ENCODE data around the gene ABCG8. TPM values are rescaled to one million over a fixed set of nuclear protein-coding genes. Genes with fewer than 3 reads are reported as not detected.

ABCG8 gene
- total RNA-seq, 4 donors from 2014 or later = 0.09 TPM; not detected in 3

DNA sequence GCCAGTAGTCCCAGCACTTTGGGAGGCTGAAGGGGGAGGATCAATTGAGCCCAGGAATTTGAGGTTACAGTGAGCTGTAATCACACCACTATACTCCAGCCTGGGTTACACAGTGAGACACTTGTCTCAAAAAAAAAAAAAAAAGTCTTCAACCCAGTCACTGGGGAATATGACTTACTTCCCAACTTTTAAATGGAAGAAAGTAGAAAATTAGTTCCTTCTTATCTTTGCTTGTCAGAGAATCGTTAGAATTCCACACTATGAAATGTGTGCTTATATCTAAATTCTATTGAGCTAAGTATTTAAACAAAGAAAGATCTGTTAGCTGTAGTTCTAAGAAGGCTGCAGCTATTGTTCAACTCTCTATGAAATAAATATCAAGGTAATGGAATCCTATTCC lies 42.6 kb upstream of the ABCG8 start:
- intact Hi-C loops (cut with DNase I; ENCODE audit: low total_unique reads) = no loop called here
- no peaks in the 10 kb centered on the region for H3K27me3 ChIP-seq

DNA sequence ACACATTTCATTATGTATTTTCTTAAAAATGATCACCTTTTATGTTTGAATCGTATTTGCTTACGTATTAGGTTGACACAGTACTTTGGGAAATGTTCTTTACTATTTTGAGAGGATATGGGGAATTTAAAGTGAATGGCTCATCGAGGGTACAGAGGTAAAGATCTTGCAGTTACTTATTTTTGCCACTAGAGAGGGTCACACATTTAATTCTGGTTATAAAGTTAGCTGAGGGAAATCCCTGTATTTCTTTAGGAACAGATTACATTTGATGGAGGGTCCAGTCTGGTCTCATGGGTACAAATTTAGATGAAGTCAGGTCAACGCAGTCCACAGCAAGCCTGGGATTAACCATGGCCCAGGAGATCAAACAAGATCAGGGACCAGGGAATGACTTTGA lies 40.5 kb upstream of the ABCG8 start:
- no peaks in the 10 kb centered on the region for H3K4me1 ChIP-seq
- no peak overlapping the region for H3K4me3 ChIP-seq
- no peaks in the 10 kb centered on the region for H3K27me3 ChIP-seq
- TF ChIP-seq POLR2A (IDR thresholded peaks at IDR 0.05) = no peak
- TF ChIP-seq, protein P1, sequence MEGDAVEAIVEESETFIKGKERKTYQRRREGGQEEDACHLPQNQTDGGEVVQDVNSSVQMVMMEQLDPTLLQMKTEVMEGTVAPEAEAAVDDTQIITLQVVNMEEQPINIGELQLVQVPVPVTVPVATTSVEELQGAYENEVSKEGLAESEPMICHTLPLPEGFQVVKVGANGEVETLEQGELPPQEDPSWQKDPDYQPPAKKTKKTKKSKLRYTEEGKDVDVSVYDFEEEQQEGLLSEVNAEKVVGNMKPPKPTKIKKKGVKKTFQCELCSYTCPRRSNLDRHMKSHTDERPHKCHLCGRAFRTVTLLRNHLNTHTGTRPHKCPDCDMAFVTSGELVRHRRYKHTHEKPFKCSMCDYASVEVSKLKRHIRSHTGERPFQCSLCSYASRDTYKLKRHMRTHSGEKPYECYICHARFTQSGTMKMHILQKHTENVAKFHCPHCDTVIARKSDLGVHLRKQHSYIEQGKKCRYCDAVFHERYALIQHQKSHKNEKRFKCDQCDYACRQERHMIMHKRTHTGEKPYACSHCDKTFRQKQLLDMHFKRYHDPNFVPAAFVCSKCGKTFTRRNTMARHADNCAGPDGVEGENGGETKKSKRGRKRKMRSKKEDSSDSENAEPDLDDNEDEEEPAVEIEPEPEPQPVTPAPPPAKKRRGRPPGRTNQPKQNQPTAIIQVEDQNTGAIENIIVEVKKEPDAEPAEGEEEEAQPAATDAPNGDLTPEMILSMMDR (IDR thresholded peaks at IDR 0.05) = no peak
- no peaks in the 10 kb centered on the region for H3K36me3 ChIP-seq
- no peak overlapping the region for H3K27ac ChIP-seq
- DNase-seq = no peak
- intact Hi-C loops (cut with DNase I; ENCODE audit: low total_unique reads) = no loop called here
- no peaks in the 10 kb centered on the region for H3K9me3 ChIP-seq

More for the DNA sequence above, 42.6 kb upstream of the ABCG8 start:
- Histone ChIP-seq H3K27ac (no peak overlapping the region), H3K4me1 (no peaks in the 10 kb centered on the region), H3K4me3 (no peak overlapping the region), H3K9me3 (no peaks in the 10 kb centered on the region), H3K36me3 (no peaks in the 10 kb centered on the region)
- TF ChIP-seq POLR2A (IDR thresholded peaks at IDR 0.05) = no peak
- TF ChIP-seq, protein P1 (IDR thresholded peaks at IDR 0.05) = no peak
- DNase-seq = no peak

DNA sequence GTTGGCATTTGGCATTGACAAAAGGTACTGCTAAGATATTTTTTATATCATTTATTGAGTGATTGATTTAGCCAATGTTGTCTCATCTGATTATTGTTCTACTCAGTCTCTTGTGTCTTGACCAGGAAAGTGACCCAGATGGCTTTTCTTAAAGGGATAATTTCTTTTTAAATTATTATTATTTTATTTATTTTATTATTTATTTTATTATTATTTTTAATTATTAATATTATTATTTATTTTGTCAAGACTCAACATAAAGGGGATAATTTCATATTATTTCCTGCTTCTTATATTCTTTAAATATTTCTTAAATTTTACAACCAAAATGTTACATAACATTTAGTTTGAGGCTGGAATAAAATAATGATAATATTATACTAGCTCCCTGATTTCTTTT lies 37.9 kb upstream of the ABCG8 start:
- TF ChIP-seq, protein P1 (IDR thresholded peaks at IDR 0.05) = no peak
- no peak for TF ChIP-seq POLR2A (IDR thresholded peaks at IDR 0.05)
- no peaks in the 10 kb centered on the region for H3K36me3 ChIP-seq
- no peaks in the 10 kb centered on the region for H3K9me3 ChIP-seq
- H3K4me1 ChIP-seq = no peaks in the 10 kb centered on the region
- intact Hi-C loops (cut with DNase I; ENCODE audit: low total_unique reads) = no loop called here
- DNase-seq = no peak
- H3K27ac ChIP-seq = no peak overlapping the region
- H3K4me3 ChIP-seq = no peak overlapping the region
- no peaks in the 10 kb centered on the region for H3K27me3 ChIP-seq

DNA sequence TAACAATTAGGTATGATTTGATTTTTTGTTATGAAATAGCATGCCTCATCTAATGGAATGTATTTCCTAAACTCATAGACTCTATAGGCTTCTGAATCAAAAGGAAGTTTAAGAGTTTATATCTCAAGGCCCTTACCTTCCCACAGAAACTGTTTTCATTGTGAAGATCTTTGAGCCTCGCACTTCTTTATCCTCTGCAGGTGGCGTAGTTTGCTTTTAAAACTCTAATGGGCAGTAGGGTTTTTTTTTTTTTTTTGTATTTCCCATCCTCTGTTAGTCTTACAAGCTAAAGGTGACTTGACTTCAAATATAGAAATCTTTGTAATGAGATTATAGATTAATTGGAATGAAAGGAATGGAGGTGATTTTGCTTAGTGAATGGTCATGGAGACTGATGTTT lies 36.6 kb upstream of the ABCG8 start:
- H3K9me3 ChIP-seq = no peaks in the 10 kb centered on the region
- DNase-seq = no peak
- H3K4me1 ChIP-seq = no peaks in the 10 kb centered on the region
- no peak for TF ChIP-seq POLR2A (IDR thresholded peaks at IDR 0.05)
- TF ChIP-seq, protein P1 (IDR thresholded peaks at IDR 0.05) = no peak
- no peaks in the 10 kb centered on the region for H3K36me3 ChIP-seq
- no peak overlapping the region for H3K27ac ChIP-seq
- intact Hi-C loops (cut with DNase I; ENCODE audit: low total_unique reads) = no loop called here
- H3K4me3 ChIP-seq = no peak overlapping the region
- no peaks in the 10 kb centered on the region for H3K27me3 ChIP-seq

DNA sequence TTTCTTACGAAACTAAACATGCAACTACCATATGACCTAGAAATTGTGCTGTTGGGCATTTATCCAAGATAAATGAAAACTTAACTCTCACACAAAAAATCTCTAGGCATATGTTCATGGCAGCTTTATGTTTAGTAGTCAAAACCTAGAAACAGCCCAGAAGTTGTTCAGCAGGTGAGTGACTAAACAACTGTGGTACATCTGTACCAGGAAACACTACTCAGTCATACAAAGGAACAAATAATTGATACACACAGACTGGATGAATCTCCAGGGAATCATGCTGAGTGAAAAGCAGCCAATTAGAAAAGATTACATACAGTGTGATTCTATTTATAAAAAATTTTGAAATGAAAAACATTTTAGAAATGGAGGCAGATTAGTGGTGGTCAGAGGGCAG lies 35.7 kb upstream of the ABCG8 start:
- Histone ChIP-seq H3K36me3 (no peaks in the 10 kb centered on the region), H3K27ac (no peak overlapping the region), H3K9me3 (no peaks in the 10 kb centered on the region), H3K4me1 (no peaks in the 10 kb centered on the region), H3K27me3 (no peaks in the 10 kb centered on the region), H3K4me3 (no peak overlapping the region)
- TF ChIP-seq, protein P1 (IDR thresholded peaks at IDR 0.05) = no peak
- no peak for TF ChIP-seq POLR2A (IDR thresholded peaks at IDR 0.05)
- intact Hi-C loops (cut with DNase I; ENCODE audit: low total_unique reads) = no loop called here
- no peak for DNase-seq
